Common myeloid progenitor, CD34-positive (primary cell): ENCODE measurements around the gene PPDPF.
"Not testable (repeated sequence)": the region's sequence is repeated elsewhere in the genome, so short reads cannot be mapped to it uniquely, and the experiment has no call there.

Source experiments
- CTCF ChIA-PET: fragments of 350-600 bp; sonication (Branson Sonifier 250); formaldehyde crosslinking; loops from one replicate; lab custom pipeline; 2021; ENCODE audit warnings: antibody characterized with exemption; lab: Charles Lee
- POLR2A ChIA-PET: fragments of 350-600 bp; sonication (Branson Sonifier 250); formaldehyde crosslinking; loops from one replicate; lab custom pipeline; 2021; ENCODE audit warnings: antibody characterized with exemption; lab: Charles Lee
- DNase-seq, 3 donors: peaks; one replicate each; pipeline versions ENCODE4 v3.0.0 to v3.0.0-alpha.2; 2013
- H3K27ac ChIP-seq, 2 experiments: 1 replicate in 1 of 2; 2 replicates in 1 of 2; pipeline ENCODE4 v1.7.0; 2013; ENCODE audit warnings: inconsistent platforms in 2 of 2, low read length in 2 of 2, mild to moderate bottlenecking in 2 of 2, low read depth in 1 of 2, moderate library complexity in 1 of 2; ENCODE audit not compliant: severe bottlenecking in 2 of 2, insufficient read depth in 1 of 2, poor library complexity in 1 of 2
- H3K27me3 ChIP-seq, 5 experiments: replicated peaks in 2 of 5; 1 replicate in 3 of 5; 2 replicates in 2 of 5; pipeline versions ENCODE4 v1.6.1 to v1.7.0; 2013; ENCODE audit warnings: low read length in 4 of 5, mild to moderate bottlenecking in 2 of 5, moderate library complexity in 2 of 5, inconsistent platforms in 1 of 5; ENCODE audit not compliant: insufficient read depth in 5 of 5, control insufficient read depth in 4 of 5
- H3K36me3 ChIP-seq, 4 experiments: 1 replicate in 2 of 4; 2 replicates in 2 of 4; pipeline versions ENCODE4 v1.6.1 to v1.7.0; 2013; ENCODE audit warnings: low read length in 3 of 4, control low read depth in 1 of 4, mild to moderate bottlenecking in 1 of 4; ENCODE audit not compliant: control insufficient read depth in 4 of 4, insufficient read depth in 4 of 4
- H3K4me1 ChIP-seq, 4 experiments: 1 replicate in 3 of 4; 2 replicates in 1 of 4; pipeline versions ENCODE4 v1.6.1 to v1.7.1; 2013; ENCODE audit warnings: low read length in 3 of 4, mild to moderate bottlenecking in 3 of 4, control low read depth in 1 of 4, inconsistent platforms in 1 of 4, moderate library complexity in 1 of 4; ENCODE audit not compliant: control insufficient read depth in 4 of 4, insufficient read depth in 4 of 4; ENCODE audit errors: control extremely low read depth in 1 of 4
- H3K4me3 ChIP-seq, 7 experiments: 1 replicate in 4 of 7; 2 replicates in 3 of 7; pipeline versions ENCODE4 v1.5.1 to v1.7.0; 2013; ENCODE audit warnings: mild to moderate bottlenecking in 7 of 7, low read length in 6 of 7, moderate library complexity in 6 of 7, inconsistent platforms in 2 of 7, low read depth in 2 of 7, control low read depth in 1 of 7; ENCODE audit not compliant: insufficient read depth in 4 of 7, control insufficient read depth in 1 of 7; ENCODE audit errors: extremely low read depth in 1 of 7
- H3K9me3 ChIP-seq, 5 experiments: 1 replicate in 4 of 5; 2 replicates in 1 of 5; pipeline versions ENCODE4 v1.6.1 to v1.7.1; 2013; ENCODE audit warnings: low read length in 4 of 5, mild to moderate bottlenecking in 2 of 5, inconsistent platforms in 1 of 5, low read depth in 1 of 5, moderate library complexity in 1 of 5; ENCODE audit not compliant: control insufficient read depth in 4 of 5, insufficient read depth in 2 of 5; ENCODE audit errors: control extremely low read depth in 1 of 5
- WGBS: methylation state at CpG from one replicate; pipeline ENCODE4 v1.1.5; 2013; ENCODE audit not compliant: insufficient coverage; 5-methylcytosine and 5-hydroxymethylcytosine counted together

PPDPF gene

DNA sequence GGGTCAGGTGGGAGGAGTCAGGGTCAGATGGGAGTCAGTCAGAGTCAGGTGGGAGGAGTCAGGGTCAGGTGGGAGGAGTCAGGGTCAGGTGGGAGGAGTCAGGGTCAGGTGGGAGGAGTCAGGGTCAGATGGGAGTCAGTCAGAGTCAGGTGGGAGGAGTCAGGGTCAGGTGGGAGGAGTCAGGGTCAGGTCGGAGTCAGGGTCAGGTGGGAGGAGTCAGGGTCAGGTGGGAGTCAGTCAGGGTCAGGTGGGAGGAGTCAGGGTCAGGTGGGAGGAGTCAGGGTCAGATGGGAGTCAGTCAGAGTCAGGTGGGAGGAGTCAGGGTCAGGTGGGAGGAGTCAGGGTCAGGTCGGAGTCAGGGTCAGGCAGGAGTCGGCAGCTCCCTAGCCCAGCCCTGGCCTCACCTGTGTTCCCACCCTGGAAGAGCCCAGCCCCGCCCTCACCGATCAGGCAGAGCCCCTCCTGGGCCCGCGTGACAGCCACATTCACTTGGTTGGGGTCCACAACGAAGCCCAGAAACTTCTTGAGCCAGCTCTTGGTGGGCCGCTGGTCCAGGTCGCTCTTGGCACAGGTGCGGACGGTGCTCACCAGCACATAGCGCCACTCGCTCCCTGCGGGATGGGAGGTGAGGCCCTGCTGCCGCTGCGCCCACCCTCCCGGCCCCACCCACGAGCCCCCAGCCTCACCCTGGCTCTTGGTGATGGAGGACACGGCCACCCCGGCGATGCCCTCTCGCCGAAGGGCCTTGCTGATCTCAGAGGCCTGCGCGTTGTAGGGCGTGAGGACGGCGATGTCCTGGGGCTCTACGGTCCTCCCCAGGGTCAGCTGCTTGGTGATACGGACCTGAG, 39.1 kb downstream of the PPDPF start:
- H3K9me3 ChIP-seq, DNase-seq, H3K27ac ChIP-seq, CTCF ChIA-PET, POLR2A ChIA-PET, H3K4me1 ChIP-seq, H3K4me3 ChIP-seq: not testable (repeated sequence)
- Histone ChIP-seq H3K36me3 (peaks cover 0 to 13% (median 0%) of the 10 kb centered on the region in 4 experiments), H3K27me3 (peaks cover 0 to 13% (median 0%) of the 10 kb centered on the region in 5 experiments)
- 98% methylated on average over 24 of the region's 31 CpGs for WGBS

DNA sequence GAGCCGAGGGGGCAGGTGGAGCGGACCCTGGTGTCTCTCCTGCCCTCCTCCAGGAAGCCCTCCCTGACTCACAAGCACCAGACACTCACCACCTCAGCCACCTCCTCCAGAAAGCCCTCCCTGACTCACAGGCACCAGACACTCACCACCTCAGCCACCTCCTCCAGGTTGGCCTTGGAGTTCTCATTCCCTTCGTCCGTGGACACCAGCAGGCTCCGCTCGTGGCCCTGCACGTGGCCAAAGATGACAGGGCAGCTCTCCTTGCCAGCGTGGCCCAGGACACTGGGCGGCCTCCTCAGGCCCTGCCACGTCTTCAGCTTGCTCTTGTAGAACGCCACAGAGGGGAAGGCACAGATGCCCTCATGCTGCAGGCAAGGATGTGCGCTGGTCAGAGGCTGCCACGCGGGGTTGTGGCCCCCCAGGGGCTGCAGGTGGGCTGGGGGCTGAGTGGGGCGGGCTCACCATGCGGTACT, 39.8 kb downstream of the PPDPF start:
- POLR2A ChIA-PET, result no interaction called here
- peaks cover 0 to 12% (median 0%) of the 10 kb centered on the region in 5 experiments for H3K27me3 ChIP-seq

DNA sequence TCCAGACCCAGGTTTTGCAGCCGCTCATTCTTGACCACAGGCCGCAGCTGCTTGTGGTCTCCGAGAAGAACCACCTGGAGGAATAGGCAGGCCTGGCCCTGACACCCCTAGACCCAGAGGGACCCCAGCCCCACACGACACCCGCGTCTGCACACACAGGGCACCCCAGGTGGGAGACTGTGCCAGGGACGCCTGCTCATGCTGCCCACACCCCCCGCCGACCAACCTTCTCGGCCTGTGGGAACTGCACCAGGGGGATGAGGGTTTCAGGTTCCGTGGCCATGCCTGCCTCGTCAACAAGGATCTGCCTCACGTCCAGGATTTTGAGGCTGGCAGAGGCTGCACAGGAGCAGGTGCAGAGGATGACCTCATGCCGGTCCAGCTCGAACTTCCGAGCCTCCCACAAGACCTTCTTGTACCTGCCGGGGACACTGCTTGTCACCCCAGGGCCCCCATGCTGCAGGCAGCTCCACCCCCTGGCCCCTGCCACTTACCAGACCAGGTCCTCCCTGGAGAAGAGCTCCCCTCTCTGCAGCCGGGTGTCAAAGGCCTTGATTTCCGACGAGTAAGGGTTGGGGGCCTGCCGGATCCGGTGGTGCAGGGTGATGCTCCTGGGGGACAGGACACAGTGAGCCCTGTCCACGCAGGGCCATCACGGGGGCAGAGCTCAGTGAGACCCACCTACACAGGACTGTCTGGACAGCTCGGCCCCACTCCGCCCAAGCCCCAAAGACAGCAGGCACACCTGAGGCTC, 40.5 kb downstream of the PPDPF start:
- Histone ChIP-seq H3K9me3 (no peaks in the 10 kb centered on the region), H3K27me3 (peaks cover 0 to 16% (median 0%) of the 10 kb centered on the region in 5 experiments), H3K27ac (no peak overlapping the region), H3K4me3 (no peak overlapping the region), H3K36me3 (peaks cover 0 to 13% (median 0%) of the 10 kb centered on the region in 4 experiments), H3K4me1 (no peaks in the 10 kb centered on the region)
- DNase-seq, result no peak
- POLR2A ChIA-PET, result no interaction called here
- CTCF ChIA-PET, result interaction anchor here (0.9 to 1.7 kb wide), 5 partner anchors 8 to 97 kb away, joined by 3 to 4 read pairs (median 3); partner anchors contain the start of gene RTEL1
- WGBS, result over 99% methylated on average over 22 of the region's 26 CpGs

More for the DNA sequence above, 39.8 kb downstream of the PPDPF start:
- WGBS, result 98% methylated on average over 16 of the region's 16 CpGs
- CTCF ChIA-PET, result interaction anchor here (0.9 to 1.0 kb wide), 2 partner anchors 9 to 98 kb away, joined by 3 read pairs; partner anchors contain the start of gene RTEL1
- no peak for DNase-seq
- Histone ChIP-seq H3K4me3 (no peak overlapping the region), H3K9me3 (no peaks in the 10 kb centered on the region), H3K27ac (no peak overlapping the region), H3K36me3 (peaks cover 0 to 13% (median 0%) of the 10 kb centered on the region in 4 experiments), H3K4me1 (no peaks in the 10 kb centered on the region)

DNA sequence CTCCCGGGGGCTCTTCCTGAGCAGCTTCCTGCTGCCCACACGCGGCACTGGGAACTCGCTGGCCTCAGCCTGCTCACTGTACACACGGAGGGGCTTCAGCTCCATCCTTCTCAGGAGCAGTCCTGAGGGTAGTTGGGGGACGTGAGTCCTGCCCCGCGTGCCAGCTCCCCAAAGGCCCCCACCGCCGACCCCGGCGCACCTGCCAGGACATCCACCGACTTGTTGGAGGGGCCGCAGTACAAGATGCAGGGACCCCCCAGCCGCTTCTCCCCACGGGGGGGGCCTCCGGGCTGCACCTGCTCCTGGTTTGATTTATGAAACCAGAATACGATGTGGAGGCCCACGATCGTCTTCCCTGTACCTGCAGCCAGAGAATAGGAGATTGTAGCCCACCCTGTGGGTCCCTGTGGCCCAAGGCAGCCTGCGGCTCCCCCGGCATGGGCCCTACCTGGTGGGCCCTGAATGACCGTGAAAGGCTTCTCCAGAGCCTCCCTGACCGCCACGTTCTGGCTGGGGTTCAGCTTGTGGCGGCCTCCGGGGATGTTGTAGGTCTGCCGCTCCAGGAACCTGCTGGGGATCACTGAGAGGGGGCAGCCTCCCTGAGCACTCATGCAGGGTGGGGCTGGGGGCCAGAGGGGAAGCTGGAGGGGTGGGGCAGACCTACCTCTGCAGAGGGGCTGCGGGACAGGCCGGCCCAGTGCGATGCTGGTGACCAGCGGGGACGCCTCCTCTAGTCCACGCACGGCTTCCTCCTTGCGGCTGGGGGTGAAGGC, 41.2 kb downstream of the PPDPF start:
- Histone ChIP-seq H3K27me3 (peaks cover 0 to 16% (median 0%) of the 10 kb centered on the region in 5 experiments), H3K4me3 (no peak overlapping the region), H3K36me3 (peaks cover 0 to 13% (median 0%) of the 10 kb centered on the region in 4 experiments), H3K4me1 (peaks cover 0 to 2% (median under 1%) of the 10 kb centered on the region in 4 experiments), H3K9me3 (no peaks in the 10 kb centered on the region), H3K27ac (no peak overlapping the region)
- ChIA-PET POLR2A (no interaction called here), CTCF (interaction anchor here (0.9 to 1.7 kb wide), 4 partner anchors 11 to 19 kb away, joined by 3 to 4 read pairs (median 4); no protein-coding TSS in a partner anchor)
- no peak for DNase-seq
- WGBS, result 93% methylated on average over 34 of the region's 36 CpGs

DNA sequence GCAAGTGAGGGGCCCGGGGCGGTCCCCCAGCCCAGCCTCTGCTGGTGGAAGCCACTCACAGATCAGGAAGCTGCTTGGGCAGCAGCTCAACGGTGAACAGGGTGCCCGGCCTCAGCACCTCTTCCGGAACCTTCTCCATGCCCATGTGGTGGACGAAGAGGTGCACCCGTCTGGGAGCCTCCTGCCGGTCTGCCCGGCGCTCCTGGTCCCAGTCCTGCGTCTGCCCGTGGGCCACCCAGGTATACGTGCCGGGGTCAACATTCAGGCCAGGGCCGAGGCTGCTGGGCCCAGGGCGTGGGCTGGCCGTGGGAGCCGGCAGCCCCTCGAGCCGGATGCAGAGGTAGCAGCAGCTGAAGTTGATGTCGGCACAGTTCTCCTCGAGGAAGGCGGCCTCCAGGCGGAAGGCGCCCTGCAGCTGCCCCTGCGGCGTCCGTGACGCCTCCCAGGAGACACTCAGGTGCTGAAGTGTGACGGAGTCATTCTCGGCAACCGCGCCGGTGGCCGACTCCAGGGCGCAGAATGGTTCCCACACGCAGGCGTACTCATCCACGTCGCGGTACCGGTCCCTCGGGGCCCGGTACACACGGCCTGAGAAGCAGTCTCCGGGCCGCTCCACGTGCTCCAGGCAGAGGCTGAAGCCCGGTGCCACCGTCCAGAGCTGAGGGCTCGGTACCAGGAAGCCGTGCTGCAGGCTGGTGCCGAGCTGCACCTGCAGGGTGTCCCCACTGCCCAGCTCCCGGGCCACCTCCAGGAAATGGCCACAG, 42.1 kb downstream of the PPDPF start:
- POLR2A ChIA-PET, result interaction anchor here (0.8 kb wide), 1 partner anchor 19 kb away, joined by 3 read pairs; no protein-coding TSS in a partner anchor
- peaks cover 0 to 11% (median 9%) of the 10 kb centered on the region in 4 experiments for H3K4me1 ChIP-seq
- no peaks in the 10 kb centered on the region for H3K9me3 ChIP-seq
- CTCF ChIA-PET, result interaction anchor here (0.9 to 1.7 kb wide), 4 partner anchors 8 to 18 kb away, joined by 3 to 4 read pairs (median 4); no protein-coding TSS in a partner anchor
- DNase-seq, result no peak
- no peak overlapping the region for H3K4me3 ChIP-seq
- H3K27ac ChIP-seq, result no peak overlapping the region
- 98% methylated on average over 48 of the region's 54 CpGs for WGBS
- H3K36me3 ChIP-seq, result peaks cover 0 to 13% (median 0%) of the 10 kb centered on the region in 4 experiments
- H3K27me3 ChIP-seq, result peaks cover 0 to 16% (median 0%) of the 10 kb centered on the region in 5 experiments
